Naive thymus-derived CD8-positive, alpha-beta T cell (primary cell): Measurements from ENCODE around the gene FAM219B. TPM values are rescaled to one million over a fixed set of nuclear protein-coding genes. Genes with fewer than 3 reads are reported as not detected.

Source experiments
- ATAC-seq, 2 donors: fragments of 150-1000 bp; cut with Tn5 transposase in 1 of 2; sonication (Bioruptor Pico), chemical (Tn5 transposase) in 1 of 2; 1 replicate in 1 of 2; 2 replicates in 1 of 2; pipeline ENCODE4 v1.10.0; 2021; ENCODE audit warnings: mild to moderate bottlenecking in 2 of 2, moderate library complexity in 2 of 2
- POLR2A ChIA-PET: fragments of 350-600 bp; sonication (Branson Sonifier 250); formaldehyde crosslinking; loops from one replicate; lab custom pipeline; 2021; ENCODE audit warnings: antibody characterized with exemption; lab: Charles Lee
- DNase-seq, 10 donors: peaks; one replicate each; pipeline versions ENCODE4 v3.0.0 to v3.0.0-alpha.2; 2020 to 2022
- H3K27ac Mint-ChIP-seq, 10 donors: one replicate each; pipeline ENCODE4 v1.8.0; 2020 to 2022; ENCODE audit warnings: mild to moderate bottlenecking in 10 of 10, mixed read lengths in 10 of 10, moderate library complexity in 4 of 10, inconsistent platforms in 1 of 10
- H3K27me3 Mint-ChIP-seq, 5 donors: one replicate each; pipeline ENCODE4 v1.8.0; 2021 to 2022; ENCODE audit warnings: mixed read lengths in 5 of 5
- H3K36me3 Mint-ChIP-seq, 3 donors: one replicate each; pipeline ENCODE4 v1.8.0; 2020 to 2022; ENCODE audit warnings: mixed read lengths in 3 of 3, mild to moderate bottlenecking in 2 of 3, inconsistent platforms in 1 of 3
- H3K4me1 Mint-ChIP-seq, 4 donors: one replicate each; pipeline ENCODE4 v1.8.0; 2021 to 2022; ENCODE audit warnings: mixed read lengths in 4 of 4
- H3K4me3 Mint-ChIP-seq, 10 donors: one replicate each; pipeline ENCODE4 v1.8.0; 2020 to 2022; ENCODE audit warnings: mild to moderate bottlenecking in 10 of 10, mixed read lengths in 10 of 10, moderate library complexity in 6 of 10, inconsistent platforms in 1 of 10
- H3K9me3 Mint-ChIP-seq, 9 donors: one replicate each; pipeline ENCODE4 v1.8.0; 2020 to 2022; ENCODE audit warnings: mixed read lengths in 9 of 9, mild to moderate bottlenecking in 3 of 9, inconsistent platforms in 1 of 9, moderate library complexity in 1 of 9
- polyA plus RNA-seq, 3 donors: library from polyadenylated mRNA; unstranded; fragments of 300-500 nt; fragmentation: Illumina TruSeq; gene quantifications; one replicate each; pipeline ENCODE4 v1.2.3, GENCODE V29; 2021
- total RNA-seq, 8 experiments: library from RNA in 2 of 8; stranded (reverse) in 2 of 8; gene quantifications; one replicate each; pipeline ENCODE4 v1.2.3 and lab custom pipeline; 2021 to 2026

FAM219B gene
- total and polyA plus RNA-seq, 5 experiments from 2014 or later: 18.8 to 91.5 (median 22.3) TPM

DNA sequence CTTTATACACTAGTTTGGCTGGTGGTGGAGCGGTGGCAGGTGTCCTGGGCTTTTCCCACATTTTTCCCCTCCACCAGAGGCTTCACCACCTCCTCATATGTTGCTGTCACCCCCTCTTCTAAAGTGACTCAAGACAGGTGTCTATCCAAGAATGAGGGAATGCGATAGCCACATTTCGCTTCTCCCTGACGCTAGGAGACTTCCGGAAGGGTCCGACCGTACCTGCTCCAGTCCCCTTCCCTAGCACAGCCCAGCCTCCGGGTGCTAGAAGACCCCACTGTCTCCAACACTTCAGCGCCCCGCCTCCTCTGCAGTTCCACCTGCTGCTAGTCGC is 34.0 kb downstream of the FAM219B start:
- DNase-seq (no peak), ATAC-seq (no peak)
- POLR2A ChIA-PET: interaction anchor here (1.0 to 7.3 kb wide), 4 partner anchors 15 to 96 kb away, joined by 4 to 68 read pairs (median 9); partner anchors contain the start of gene ULK3
- no peaks in the 10 kb centered on the region for H3K27me3 Mint-ChIP-seq
- H3K27ac Mint-ChIP-seq: peak overlapping the region; percentile 90 to 99 (median 94)
- H3K4me3 Mint-ChIP-seq: peak overlapping the region; percentile 94 to 100 (median 98)
- peaks cover 21 to 61% (median 51%) of the 10 kb centered on the region in 4 donors for H3K4me1 Mint-ChIP-seq
- H3K36me3 Mint-ChIP-seq: peaks cover 0 to 20% (median 0%) of the 10 kb centered on the region in 3 donors
- no peaks in the 10 kb centered on the region for H3K9me3 Mint-ChIP-seq

DNA sequence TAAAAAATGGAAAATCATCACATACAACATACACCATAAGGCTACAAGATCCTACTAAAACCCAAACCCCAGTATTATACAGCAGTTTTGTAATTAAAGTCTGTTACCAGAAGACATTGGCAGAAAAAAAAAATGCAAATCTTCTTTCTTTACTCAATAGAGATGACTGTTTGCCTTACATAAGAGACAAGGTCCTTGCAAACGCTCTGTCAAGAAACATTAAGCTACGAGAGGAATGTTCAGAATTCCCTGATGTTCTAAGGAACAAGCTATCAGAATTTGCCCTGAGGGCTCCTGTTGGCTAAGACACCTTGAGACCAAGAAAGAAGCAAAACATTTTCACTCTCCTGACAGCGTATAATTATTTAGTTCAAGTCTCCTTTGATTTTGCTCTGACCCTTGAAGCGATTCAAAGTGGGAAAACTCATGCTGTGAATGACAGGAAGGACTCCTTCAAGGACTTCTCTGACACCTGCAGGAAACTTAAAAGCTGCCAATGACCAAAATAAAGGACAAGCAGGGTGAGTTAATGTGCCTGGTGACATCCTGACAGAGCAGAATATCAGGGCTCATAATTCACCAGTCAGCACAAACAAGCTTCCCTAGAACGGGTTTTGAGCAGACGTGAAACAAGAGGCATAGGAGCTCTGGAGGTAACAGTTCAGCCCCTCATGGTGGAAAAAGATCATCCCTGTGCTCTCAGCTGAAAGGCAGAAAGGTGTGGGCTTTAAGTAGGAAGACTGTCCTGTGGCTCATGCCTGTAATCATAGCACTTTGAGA is 36.0 kb downstream of the FAM219B start:
- Mint-ChIP-seq H3K27me3 (no peaks in the 10 kb centered on the region), H3K4me3 (peak overlapping the region; percentile 49 to 100 (median 96)), H3K4me1 (peaks cover 30 to 82% (median 72%) of the 10 kb centered on the region in 4 donors), H3K27ac (peak overlapping the region; percentile 62 to 93 (median 86)), H3K36me3 (peaks cover 0 to 30% (median 5%) of the 10 kb centered on the region in 3 donors), H3K9me3 (no peaks in the 10 kb centered on the region)
- ATAC-seq (no peak), DNase-seq (no peak)
- POLR2A ChIA-PET: interaction anchor here (0.7 to 7.3 kb wide), 12 partner anchors 9 to 67 kb away, joined by 3 to 68 read pairs (median 6); partner anchors contain the start of genes COX5A, FAM219B, MPI and ULK3

DNA sequence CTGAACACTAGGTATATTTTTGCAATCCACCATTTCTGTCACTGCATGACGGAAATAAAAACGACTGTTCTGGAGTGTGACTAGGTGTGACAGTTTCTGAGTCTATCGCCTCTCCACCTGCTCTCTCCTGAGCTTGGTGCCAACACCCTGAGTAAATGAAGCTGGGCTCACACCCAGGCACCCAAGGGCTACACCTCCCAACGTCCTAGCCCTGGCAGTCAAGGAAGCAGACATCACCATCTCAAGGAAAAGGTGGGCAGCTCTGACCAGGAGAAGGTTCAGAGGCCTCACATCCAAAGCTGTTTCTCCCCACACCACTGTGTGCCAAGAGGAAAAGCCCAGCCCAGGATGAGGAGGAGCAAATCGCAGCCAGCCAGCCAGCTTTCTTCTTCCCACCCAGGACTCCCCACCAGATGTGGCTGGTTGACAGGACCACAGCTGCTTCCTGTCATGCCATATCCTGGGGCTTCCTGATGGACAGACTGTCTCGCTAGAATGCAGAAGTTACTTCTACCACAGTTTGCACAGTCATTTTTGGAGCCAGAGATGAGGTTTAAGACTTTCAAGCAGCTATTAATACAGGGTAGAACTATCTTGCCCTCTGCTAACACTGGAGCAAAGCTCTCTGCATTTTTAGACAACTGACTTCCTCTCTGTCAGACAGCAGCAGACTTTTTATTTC is 36.8 kb downstream of the FAM219B start:
- Mint-ChIP-seq H3K4me1 (peaks cover 34 to 89% (median 77%) of the 10 kb centered on the region in 4 donors), H3K9me3 (no peaks in the 10 kb centered on the region), H3K36me3 (peaks cover 0 to 33% (median 5%) of the 10 kb centered on the region in 3 donors), H3K27me3 (no peaks in the 10 kb centered on the region), H3K27ac (peak overlapping the region; percentile 38 to 93 (median 84)), H3K4me3 (peak overlapping the region; percentile 16 to 100 (median 96))
- POLR2A ChIA-PET: interaction anchor here (0.8 to 7.3 kb wide), 10 partner anchors 10 to 68 kb away, joined by 3 to 68 read pairs (median 6); partner anchors contain the start of genes COX5A, FAM219B, MPI and ULK3
- ATAC-seq: no peak
- no peak for DNase-seq

DNA sequence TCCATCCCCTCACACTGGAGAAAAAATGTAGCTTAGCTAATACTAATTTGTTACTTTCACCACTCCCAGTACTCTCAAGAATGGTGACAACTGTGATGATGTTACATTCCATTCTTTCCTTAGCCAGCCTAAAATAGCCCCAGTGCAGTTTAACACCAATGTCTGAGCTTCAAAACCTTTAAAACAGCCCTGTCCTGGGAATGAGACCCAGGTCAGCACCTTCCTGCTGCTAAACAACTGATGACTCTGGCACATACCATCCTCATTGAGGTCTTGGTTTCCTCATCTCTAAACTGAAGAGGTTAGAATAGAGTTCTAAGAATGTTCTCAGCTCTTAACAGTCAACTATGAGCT is 37.3 kb downstream of the FAM219B start:
- Mint-ChIP-seq H3K27ac (peak overlapping the region in 9 of 10 donors; percentile 38 to 89 (median 84)), H3K4me1 (peaks cover 37 to 93% (median 81%) of the 10 kb centered on the region in 4 donors), H3K27me3 (no peaks in the 10 kb centered on the region), H3K9me3 (no peaks in the 10 kb centered on the region), H3K4me3 (peak overlapping the region; percentile 16 to 100 (median 96)), H3K36me3 (peaks cover 0 to 35% (median 5%) of the 10 kb centered on the region in 3 donors)
- ATAC-seq (no peak), DNase-seq (no peak)
- POLR2A ChIA-PET: interaction anchor here (0.6 to 7.3 kb wide), 10 partner anchors 11 to 620 kb away, joined by 3 to 68 read pairs (median 6); partner anchors contain the start of genes COX5A, FAM219B, MPI and ULK3

DNA sequence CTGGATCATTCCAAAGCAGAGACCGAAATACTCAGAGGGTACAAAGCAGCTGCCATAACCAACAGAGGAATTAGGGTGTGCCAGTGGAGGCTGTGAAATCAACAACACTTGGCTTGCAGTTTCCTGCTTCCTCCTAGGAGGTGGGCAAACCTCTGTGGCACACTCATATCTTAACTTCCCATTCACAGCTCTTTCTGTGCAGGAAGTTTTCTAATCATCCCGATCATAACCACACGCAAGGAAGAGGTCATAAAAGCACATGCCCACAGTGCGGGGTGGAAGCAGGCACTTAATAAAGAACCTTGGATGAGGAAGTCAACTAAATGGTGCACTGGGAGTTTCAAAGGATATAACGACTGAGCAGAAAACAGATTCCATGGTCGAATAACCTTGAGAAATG is 38.6 kb downstream of the FAM219B start:
- ATAC-seq (no peak), DNase-seq (no peak)
- Mint-ChIP-seq H3K36me3 (peaks cover 0 to 37% (median 5%) of the 10 kb centered on the region in 3 donors), H3K4me3 (peak overlapping the region; percentile 49 to 99 (median 74)), H3K4me1 (peaks cover 44 to 96% (median 89%) of the 10 kb centered on the region in 4 donors), H3K27me3 (no peaks in the 10 kb centered on the region), H3K27ac (peak overlapping the region; percentile 52 to 91 (median 84)), H3K9me3 (no peaks in the 10 kb centered on the region)
- POLR2A ChIA-PET: interaction anchor here (0.7 to 7.3 kb wide), 5 partner anchors 21 to 36 kb away, joined by 3 to 68 read pairs (median 5); partner anchors contain the start of genes MPI and ULK3

DNA sequence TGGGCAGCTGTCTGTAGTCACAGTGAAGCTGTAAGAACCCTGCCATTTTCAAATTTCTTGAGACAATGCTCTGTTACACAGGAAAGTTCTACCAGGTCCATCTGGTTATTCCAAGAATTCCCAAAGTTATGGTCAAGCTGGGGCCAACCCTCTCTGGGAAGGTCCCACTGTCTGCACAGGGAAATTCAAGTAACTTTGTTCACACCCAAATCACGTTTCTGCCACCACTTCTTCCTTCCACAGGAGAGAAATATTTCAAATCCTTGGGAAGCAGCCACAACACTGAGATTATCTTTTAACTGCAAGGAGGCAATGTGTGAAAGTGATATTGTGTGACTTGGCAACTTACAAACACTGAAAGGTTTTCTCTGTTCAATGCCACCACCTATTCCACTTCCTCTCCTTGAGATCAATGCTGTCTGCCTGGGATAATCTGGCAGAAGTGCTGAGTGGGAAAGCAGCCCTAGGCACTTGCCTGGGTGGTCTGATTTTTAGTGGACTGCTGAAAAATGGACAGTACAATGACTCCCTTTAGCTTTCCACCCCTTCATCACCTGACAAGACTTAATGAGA is 39.1 kb downstream of the FAM219B start:
- H3K9me3 Mint-ChIP-seq: no peaks in the 10 kb centered on the region
- POLR2A ChIA-PET: interaction anchor here (0.6 to 7.3 kb wide), 7 partner anchors 10 to 70 kb away, joined by 3 to 68 read pairs (median 5); partner anchors contain the start of genes COX5A, MPI and ULK3
- peaks cover 41 to 94% (median 86%) of the 10 kb centered on the region in 4 donors for H3K4me1 Mint-ChIP-seq
- peak overlapping the region; percentile 49 to 99 (median 74) for H3K4me3 Mint-ChIP-seq
- peak overlapping the region; percentile 55 to 91 (median 84) for H3K27ac Mint-ChIP-seq
- DNase-seq (no peak), ATAC-seq (no peak)
- no peaks in the 10 kb centered on the region for H3K27me3 Mint-ChIP-seq
- H3K36me3 Mint-ChIP-seq: peaks cover 0 to 34% (median 5%) of the 10 kb centered on the region in 3 donors

DNA sequence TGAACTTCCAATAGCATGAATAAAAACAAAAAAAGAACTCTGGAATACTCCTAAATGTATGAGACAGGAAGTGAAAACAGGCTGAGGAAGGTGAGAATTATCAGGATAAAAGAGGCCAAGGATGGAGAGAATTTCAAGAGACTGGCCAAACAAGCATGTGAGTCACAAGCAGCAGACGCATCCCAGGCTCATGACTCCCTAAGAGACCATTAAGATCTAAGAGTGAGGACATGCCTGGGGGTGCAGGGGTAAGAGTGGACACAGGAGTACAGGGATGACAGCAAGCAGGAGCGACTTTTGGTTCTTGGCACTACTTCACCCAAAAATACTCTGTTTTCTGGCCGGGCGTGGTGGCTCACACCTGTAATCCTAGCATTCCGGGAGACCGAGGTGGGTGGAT is 40.6 kb downstream of the FAM219B start:
- no peaks in the 10 kb centered on the region for H3K9me3 Mint-ChIP-seq
- DNase-seq (no peak), ATAC-seq (no peak)
- POLR2A ChIA-PET: interaction anchor here (1.0 kb wide), 1 partner anchor 11 kb away, joined by 3 read pairs; no protein-coding TSS in a partner anchor
- peaks cover 0 to 32% (median 5%) of the 10 kb centered on the region in 3 donors for H3K36me3 Mint-ChIP-seq
- peak overlapping the region; percentile 14 to 94 (median 84) for H3K27ac Mint-ChIP-seq
- peaks cover 38 to 85% (median 80%) of the 10 kb centered on the region in 4 donors for H3K4me1 Mint-ChIP-seq
- H3K27me3 Mint-ChIP-seq: no peaks in the 10 kb centered on the region
- H3K4me3 Mint-ChIP-seq: peak overlapping the region in 8 of 10 donors; percentile 8 to 99 (median 65)

DNA sequence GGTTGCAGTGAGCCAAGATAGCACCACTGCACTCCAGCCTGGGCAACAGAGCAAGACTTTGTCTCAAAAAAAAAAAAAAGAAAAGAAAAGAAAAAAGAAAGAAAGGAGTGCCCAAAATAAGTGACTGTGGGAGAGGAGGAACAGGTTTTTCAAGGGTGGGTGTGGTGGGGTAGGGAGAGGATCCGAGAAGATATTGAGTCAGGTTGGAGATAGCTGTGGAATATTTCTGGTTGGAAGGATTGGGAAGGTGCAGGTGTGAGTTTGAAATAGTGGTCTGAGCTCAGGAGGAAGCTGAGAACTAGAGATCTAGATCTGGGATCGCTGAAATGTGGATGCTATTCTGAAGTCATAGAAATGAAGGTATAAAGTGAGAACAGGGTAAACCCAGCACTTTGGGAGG is 41.3 kb downstream of the FAM219B start:
- Mint-ChIP-seq H3K27me3 (no peaks in the 10 kb centered on the region), H3K4me1 (peaks cover 35 to 81% (median 74%) of the 10 kb centered on the region in 4 donors), H3K27ac (peak overlapping the region; percentile 15 to 94 (median 86)), H3K36me3 (peaks cover 0 to 29% (median 5%) of the 10 kb centered on the region in 3 donors), H3K4me3 (peak overlapping the region in 7 of 10 donors; percentile 54 to 99 (median 63)), H3K9me3 (no peaks in the 10 kb centered on the region)
- DNase-seq (no peak), ATAC-seq (no peak)
- POLR2A ChIA-PET: interaction anchor here (0.7 to 1.0 kb wide), 3 partner anchors 25 to 416 kb away, joined by 3 to 4 read pairs (median 3); partner anchors contain the start of gene MPI

DNA sequence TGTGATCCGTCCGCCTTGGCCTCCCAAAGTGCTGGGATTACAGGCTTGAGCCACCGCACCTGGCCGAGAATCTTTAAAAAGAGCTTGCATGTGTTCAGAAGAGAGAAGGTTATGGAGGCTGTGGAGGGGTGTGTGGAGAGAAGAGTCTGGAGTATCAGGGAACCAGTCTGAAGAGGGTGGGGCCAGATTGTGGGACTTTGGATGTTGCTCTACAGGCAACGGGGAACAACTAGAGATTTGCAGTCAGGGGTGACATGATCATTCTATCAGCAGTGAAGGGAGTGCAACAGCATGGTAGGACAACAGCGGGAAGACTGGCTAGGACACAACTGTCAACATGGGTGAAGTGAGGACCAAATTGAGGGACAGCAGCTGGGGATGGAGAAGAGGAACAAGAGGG is 42.4 kb downstream of the FAM219B start:
- Mint-ChIP-seq H3K9me3 (no peaks in the 10 kb centered on the region), H3K36me3 (peaks cover 0 to 27% (median 5%) of the 10 kb centered on the region in 3 donors), H3K27ac (peak overlapping the region; percentile 45 to 94 (median 87)), H3K27me3 (no peaks in the 10 kb centered on the region), H3K4me1 (peaks cover 29 to 77% (median 69%) of the 10 kb centered on the region in 4 donors), H3K4me3 (peak overlapping the region in 8 of 10 donors; percentile 10 to 77 (median 58))
- ATAC-seq: no peak
- POLR2A ChIA-PET: interaction anchor here (0.6 kb wide), 1 partner anchor 38 kb away, joined by 5 read pairs; the partner anchor contains the start of gene CPLX3
- DNase-seq: no peak

DNA sequence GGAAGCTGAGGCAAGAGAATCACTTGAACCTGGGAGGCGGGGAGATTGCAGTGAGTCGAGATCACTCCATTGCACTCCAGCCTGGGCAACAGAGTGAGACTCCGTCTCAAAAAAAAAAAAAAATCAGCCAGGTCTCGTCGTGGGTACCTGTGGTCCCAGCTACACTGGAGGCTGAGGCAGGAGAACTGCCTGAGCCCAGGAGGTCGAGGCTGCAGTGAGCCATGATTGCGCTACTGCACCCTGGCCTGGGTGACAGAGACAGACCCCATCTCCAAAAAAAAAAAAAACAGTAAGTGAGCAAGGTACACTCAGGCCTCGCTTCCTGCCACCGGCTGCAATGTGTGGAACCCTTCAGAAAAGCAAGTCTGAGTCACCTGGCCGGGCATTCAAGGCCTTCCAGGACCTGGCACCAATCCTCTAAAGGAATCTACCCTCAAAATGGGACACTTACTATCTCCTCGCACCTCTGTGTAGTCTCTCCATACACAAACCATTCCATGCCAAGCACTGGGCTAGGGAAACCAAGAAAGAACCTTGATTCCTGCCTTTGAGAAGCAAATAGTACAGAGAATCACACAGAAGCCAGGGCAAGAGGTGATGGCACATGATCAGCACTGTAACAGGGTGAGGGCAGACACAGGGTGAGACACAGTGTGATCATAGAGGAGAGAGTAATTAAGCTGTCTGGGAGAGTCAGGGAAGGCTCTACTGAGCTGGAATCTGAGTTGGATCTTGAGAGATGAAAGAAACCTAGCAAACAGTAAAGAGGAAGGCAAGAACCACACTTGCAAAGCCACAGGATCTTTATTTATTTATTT is 43.2 kb downstream of the FAM219B start:
- POLR2A ChIA-PET: interaction anchor here (0.7 kb wide), 2 partner anchors 12 to 15 kb away, joined by 4 to 5 read pairs; no protein-coding TSS in a partner anchor
- Mint-ChIP-seq H3K4me1 (peaks cover 33 to 76% (median 69%) of the 10 kb centered on the region in 4 donors), H3K27me3 (no peaks in the 10 kb centered on the region), H3K36me3 (peaks cover 0 to 27% (median 5%) of the 10 kb centered on the region in 3 donors), H3K4me3 (peak overlapping the region in 9 of 10 donors; percentile 0 to 64 (median 34)), H3K27ac (peak overlapping the region; percentile 45 to 92 (median 79)), H3K9me3 (no peaks in the 10 kb centered on the region)
- DNase-seq (peak in 1 of 10 donors; percentile 11), ATAC-seq (peak; percentile 63 to 67)

DNA sequence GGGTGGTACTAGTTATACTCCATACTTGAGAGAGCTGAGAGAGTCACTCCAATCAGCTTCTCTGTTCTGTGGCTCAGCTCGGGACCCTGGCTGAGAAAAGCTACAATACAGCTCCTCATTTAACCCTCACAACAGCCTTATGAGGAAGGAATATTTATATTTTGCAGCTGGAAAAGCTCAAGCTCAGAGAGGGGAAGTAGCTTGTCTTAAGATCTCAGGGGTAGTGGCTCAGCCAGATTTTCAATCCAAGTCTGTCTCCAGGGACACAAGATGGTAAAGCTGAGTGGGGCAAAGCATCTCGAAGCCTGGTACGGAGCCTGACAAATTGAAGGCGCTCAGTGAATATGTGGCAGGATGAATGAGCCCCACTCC is 48.3 kb downstream of the FAM219B start:
- Mint-ChIP-seq H3K4me3 (peak overlapping the region in 6 of 10 donors; percentile 12 to 40 (median 26)), H3K4me1 (peaks cover 18 to 55% (median 45%) of the 10 kb centered on the region in 4 donors), H3K9me3 (no peaks in the 10 kb centered on the region), H3K27me3 (no peaks in the 10 kb centered on the region), H3K27ac (peak overlapping the region in 8 of 10 donors; percentile 24 to 89 (median 72)), H3K36me3 (peaks cover 0 to 19% (median 0%) of the 10 kb centered on the region in 3 donors)
- POLR2A ChIA-PET: interaction anchor here (0.7 to 1.9 kb wide), 6 partner anchors 9 to 243 kb away, joined by 3 to 8 read pairs (median 4); partner anchors contain the start of genes CLK3, FAM219B and SCAMP2
- no peak for ATAC-seq
- no peak for DNase-seq
